HEK293 (cell line): ENCODE measurements around the gene SLC5A4.
"Not testable (repeated sequence)": the region's sequence is repeated elsewhere in the genome, so short reads cannot be mapped to it uniquely, and the experiment has no call there.

ENCODE experiments used
- CTCF ChIA-PET: fragments of 350-600 bp; formaldehyde crosslinking; extraction: SDS; loops from one replicate; lab custom pipeline; 2021; ENCODE audit warnings: antibody characterized with exemption; lab: Yijun Ruan, JAX
- POLR2A ChIA-PET: fragments of 300-600 bp; formaldehyde crosslinking; extraction: SDS; loops from one replicate; lab custom pipeline; 2020; ENCODE audit warnings: antibody characterized with exemption, inconsistent platforms; lab: Yijun Ruan, JAX
- H3K27ac ChIP-seq: fragments of 200-500 bp; sonication (Bioruptor generic); 2 replicates; pipeline ENCODE4 v1.5.1; 2014; ENCODE audit warnings: low read depth, low read length, control low read depth, inconsistent platforms; ENCODE audit errors: extremely low read depth
- H3K36me3 ChIP-seq, 2 experiments: fragments of 200-500 bp in 1 of 2; sonication (Bioruptor generic) in 1 of 2; 1 replicate in 1 of 2; 2 replicates in 1 of 2; pipeline ENCODE4 v1.5.1; 2014 to 2017; ENCODE audit warnings: inconsistent platforms in 2 of 2, low read length in 2 of 2; ENCODE audit not compliant: control insufficient read depth in 2 of 2, insufficient read depth in 1 of 2
- H3K4me1 ChIP-seq: fragments of 200-500 bp; sonication (Bioruptor generic); 2 replicates; pipeline ENCODE4 v1.5.1; 2014; ENCODE audit warnings: mild to moderate bottlenecking, low read length, inconsistent platforms; ENCODE audit not compliant: control insufficient read depth, insufficient read depth
- H3K4me3 ChIP-seq: 2 replicates; pipeline ENCODE4 v1.5.1; 2011; ENCODE audit warnings: low read depth, mild to moderate bottlenecking, control low read depth, low read length, moderate library complexity
- H3K9me3 ChIP-seq: fragments of 200-500 bp; sonication (Bioruptor generic); 2 replicates; pipeline ENCODE4 v1.5.1; 2014; ENCODE audit warnings: low read depth, low read length, inconsistent platforms; ENCODE audit not compliant: control insufficient read depth, insufficient read depth
- KLF10 ChIP-seq: fragments of 450-650 bp; IDR thresholded peaks from 2 replicates; pipeline ENCODE4 v1.5.1; 2018; ENCODE audit warnings: missing biosample characterization, mild to moderate bottlenecking, missing genetic modification characterization
- KLF16 ChIP-seq: fragments of 450-650 bp; formaldehyde crosslinking; IDR thresholded peaks from 2 replicates; pipeline ENCODE4 v1.5.1; 2017; ENCODE audit warnings: missing biosample characterization, missing genetic modification characterization
- KLF8 ChIP-seq: fragments of 450-650 bp; formaldehyde crosslinking; IDR thresholded peaks from 2 replicates; pipeline ENCODE4 v1.5.1; 2016; ENCODE audit warnings: missing biosample characterization, missing genetic modification characterization
- SALL2 ChIP-seq: fragments of 450-650 bp; formaldehyde crosslinking; IDR thresholded peaks from 2 replicates; pipeline ENCODE4 v1.5.0; 2017; ENCODE audit warnings: missing biosample characterization, mild to moderate bottlenecking, missing genetic modification characterization, borderline replicate concordance
- SCRT1 ChIP-seq: fragments of 450-650 bp; formaldehyde crosslinking; IDR thresholded peaks from 2 replicates; pipeline ENCODE4 v1.5.1; 2016; ENCODE audit warnings: missing biosample characterization, missing genetic modification characterization, borderline replicate concordance
- SP7 ChIP-seq: fragments of 450-650 bp; formaldehyde crosslinking; IDR thresholded peaks from 2 replicates; pipeline ENCODE4 v1.5.1; 2016; ENCODE audit warnings: missing biosample characterization, missing genetic modification characterization
- YY1 ChIP-seq: fragments of 450-650 bp; formaldehyde crosslinking; IDR thresholded peaks from 2 replicates; pipeline ENCODE4 v1.5.1; 2018; ENCODE audit warnings: missing biosample characterization, missing genetic modification characterization
- ZBTB1 ChIP-seq: fragments of 450-650 bp; formaldehyde crosslinking; IDR thresholded peaks from 2 replicates; pipeline ENCODE4 v1.5.1; 2016; ENCODE audit warnings: missing biosample characterization, missing genetic modification characterization
- ZFHX2 ChIP-seq: fragments of 450-650 bp; formaldehyde crosslinking; conservative IDR thresholded peaks from 2 replicates; pipeline ENCODE4 v1.5.1; 2016; ENCODE audit warnings: missing biosample characterization, missing genetic modification characterization
- ZNF146 ChIP-seq: fragments of 450-650 bp; formaldehyde crosslinking; IDR thresholded peaks from 2 replicates; pipeline ENCODE4 v1.5.1; 2016; ENCODE audit warnings: missing biosample characterization, missing genetic modification characterization
- ZNF157 ChIP-seq: fragments of 450-650 bp; formaldehyde crosslinking; IDR thresholded peaks from 2 replicates; pipeline ENCODE4 v1.5.1; 2016; ENCODE audit warnings: missing biosample characterization, missing genetic modification characterization
- ZNF335 ChIP-seq: fragments of 450-650 bp; formaldehyde crosslinking; conservative IDR thresholded peaks from 2 replicates; pipeline ENCODE4 v1.5.1; 2016; ENCODE audit warnings: missing biosample characterization, missing genetic modification characterization
- TF ChIP-seq, protein P1 (sequence below): fragments of 450-650 bp; formaldehyde crosslinking; IDR thresholded peaks from 2 replicates; pipeline ENCODE4 v1.5.1; 2016; ENCODE audit warnings: missing biosample characterization, missing genetic modification characterization
- TF ChIP-seq, protein P2 (sequence below): fragments of 450-650 bp; IDR thresholded peaks from 2 replicates; pipeline ENCODE4 v1.5.1; 2018; ENCODE audit warnings: missing biosample characterization, mild to moderate bottlenecking, missing genetic modification characterization
- TF ChIP-seq, protein P3 (sequence below): fragments of 450-650 bp; formaldehyde crosslinking; IDR thresholded peaks from 2 replicates; pipeline ENCODE4 v1.5.1; 2016; ENCODE audit warnings: missing biosample characterization, missing genetic modification characterization

Gene SLC5A4

DNA sequence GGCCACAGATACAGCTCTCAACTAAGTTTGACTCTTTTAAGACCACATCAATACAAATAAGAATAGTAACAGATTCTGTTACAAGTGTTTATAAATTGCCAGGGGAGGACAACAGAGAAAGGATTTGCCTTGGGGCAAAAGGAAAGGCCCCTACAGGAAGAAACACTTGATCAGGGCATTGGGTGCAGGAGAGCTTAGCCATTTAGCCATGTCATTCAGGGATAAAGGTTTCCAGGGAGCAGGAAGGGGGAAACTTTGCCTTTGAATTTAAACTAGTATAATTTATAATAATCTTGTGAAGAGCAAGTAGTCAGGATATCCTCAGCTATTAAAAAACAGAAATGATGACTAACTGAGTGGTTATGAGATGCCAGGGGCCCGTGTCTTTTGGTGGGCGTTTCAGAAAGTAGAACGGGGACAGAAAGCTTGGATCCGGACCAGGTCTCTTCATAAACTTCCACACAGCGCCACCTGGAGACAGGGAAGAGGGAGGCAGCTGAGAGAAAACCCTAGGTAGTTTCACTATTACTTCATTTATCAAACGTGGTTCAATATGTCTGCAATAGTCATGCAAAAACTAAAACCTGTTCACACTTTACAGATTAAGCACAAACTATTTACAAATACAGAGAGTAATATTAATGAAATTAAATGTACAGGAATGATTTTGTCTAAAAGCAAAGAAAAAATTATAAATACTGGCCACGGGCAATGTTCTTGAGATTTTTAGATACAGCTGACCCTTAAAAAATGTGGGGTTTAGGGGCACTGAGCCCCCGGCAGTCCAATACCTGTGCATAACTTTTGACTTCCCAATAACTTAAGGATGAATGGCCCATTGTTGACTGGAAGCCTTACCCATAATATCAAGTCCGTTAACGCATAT, 11.0 kb upstream of the SLC5A4 start (continued):
- TF ChIP-seq, protein P1, sequence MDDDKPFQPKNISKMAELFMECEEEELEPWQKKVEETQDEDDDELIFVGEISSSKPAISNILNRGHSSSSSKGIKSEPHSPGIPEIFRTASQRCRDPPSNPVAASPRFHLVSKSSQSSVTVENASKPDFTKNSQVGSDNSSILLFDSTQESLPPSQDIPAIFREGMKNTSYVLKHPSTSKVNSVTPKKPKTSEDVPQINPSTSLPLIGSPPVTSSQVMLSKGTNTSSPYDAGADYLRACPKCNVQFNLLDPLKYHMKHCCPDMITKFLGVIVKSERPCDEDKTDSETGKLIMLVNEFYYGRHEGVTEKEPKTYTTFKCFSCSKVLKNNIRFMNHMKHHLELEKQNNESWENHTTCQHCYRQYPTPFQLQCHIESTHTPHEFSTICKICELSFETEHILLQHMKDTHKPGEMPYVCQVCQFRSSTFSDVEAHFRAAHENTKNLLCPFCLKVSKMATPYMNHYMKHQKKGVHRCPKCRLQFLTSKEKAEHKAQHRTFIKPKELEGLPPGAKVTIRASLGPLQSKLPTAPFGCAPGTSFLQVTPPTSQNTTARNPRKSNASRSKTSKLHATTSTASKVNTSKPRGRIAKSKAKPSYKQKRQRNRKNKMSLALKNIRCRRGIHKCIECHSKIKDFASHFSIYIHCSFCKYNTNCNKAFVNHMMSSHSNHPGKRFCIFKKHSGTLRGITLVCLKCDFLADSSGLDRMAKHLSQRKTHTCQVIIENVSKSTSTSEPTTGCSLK (tag by site-specific recombination), result no peak
- no peak for TF ChIP-seq YY1 (tag by site-specific recombination)
- TF ChIP-seq ZNF157, result no peak
- TF ChIP-seq, protein P2, sequence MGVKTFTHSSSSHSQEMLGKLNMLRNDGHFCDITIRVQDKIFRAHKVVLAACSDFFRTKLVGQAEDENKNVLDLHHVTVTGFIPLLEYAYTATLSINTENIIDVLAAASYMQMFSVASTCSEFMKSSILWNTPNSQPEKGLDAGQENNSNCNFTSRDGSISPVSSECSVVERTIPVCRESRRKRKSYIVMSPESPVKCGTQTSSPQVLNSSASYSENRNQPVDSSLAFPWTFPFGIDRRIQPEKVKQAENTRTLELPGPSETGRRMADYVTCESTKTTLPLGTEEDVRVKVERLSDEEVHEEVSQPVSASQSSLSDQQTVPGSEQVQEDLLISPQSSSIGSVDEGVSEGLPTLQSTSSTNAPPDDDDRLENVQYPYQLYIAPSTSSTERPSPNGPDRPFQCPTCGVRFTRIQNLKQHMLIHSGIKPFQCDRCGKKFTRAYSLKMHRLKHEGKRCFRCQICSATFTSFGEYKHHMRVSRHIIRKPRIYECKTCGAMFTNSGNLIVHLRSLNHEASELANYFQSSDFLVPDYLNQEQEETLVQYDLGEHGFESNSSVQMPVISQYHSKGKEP (tag by site-specific recombination), result no peak
- TF ChIP-seq ZNF146, result no peak
- peak; percentile 21; the same call in 1 of the 2 replicates for TF ChIP-seq ZFHX2 (tag by site-specific recombination)
- no peak for TF ChIP-seq SCRT1 (tag by site-specific recombination)
- TF ChIP-seq ZNF335 (tag by site-specific recombination), result peak; percentile 11; the same call in 1 of the 2 replicates

DNA sequence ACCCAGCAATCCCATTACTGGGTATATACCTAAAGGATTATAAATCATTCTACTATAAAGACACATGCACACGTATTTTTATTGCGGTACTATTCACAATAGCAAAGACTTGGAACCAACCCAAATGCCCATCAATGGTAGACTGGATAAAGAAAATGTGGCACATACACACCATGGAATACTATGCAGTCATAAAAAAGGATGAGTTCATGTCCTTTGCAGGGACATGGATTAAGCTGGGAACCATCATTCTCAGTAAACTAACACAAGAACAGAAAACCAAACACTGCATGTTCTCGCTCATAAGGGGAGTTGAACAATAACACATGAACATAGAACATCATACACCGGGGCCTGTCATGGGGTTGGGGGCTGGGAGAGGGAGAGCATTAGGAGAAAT, 8.5 kb upstream of the SLC5A4 start:
- H3K4me1 ChIP-seq, H3K4me3 ChIP-seq, H3K36me3 ChIP-seq, POLR2A ChIA-PET, H3K27ac ChIP-seq, H3K9me3 ChIP-seq: not testable (repeated sequence)
- CTCF ChIA-PET, result interaction anchor here (0.5 to 0.9 kb wide), 3 partner anchors 11 to 137 kb away, joined by 3 to 8 read pairs (median 4); no protein-coding TSS in a partner anchor
- TF ChIP-seq ZNF146, result peak; percentile 89
- TF ChIP-seq, protein P3, sequence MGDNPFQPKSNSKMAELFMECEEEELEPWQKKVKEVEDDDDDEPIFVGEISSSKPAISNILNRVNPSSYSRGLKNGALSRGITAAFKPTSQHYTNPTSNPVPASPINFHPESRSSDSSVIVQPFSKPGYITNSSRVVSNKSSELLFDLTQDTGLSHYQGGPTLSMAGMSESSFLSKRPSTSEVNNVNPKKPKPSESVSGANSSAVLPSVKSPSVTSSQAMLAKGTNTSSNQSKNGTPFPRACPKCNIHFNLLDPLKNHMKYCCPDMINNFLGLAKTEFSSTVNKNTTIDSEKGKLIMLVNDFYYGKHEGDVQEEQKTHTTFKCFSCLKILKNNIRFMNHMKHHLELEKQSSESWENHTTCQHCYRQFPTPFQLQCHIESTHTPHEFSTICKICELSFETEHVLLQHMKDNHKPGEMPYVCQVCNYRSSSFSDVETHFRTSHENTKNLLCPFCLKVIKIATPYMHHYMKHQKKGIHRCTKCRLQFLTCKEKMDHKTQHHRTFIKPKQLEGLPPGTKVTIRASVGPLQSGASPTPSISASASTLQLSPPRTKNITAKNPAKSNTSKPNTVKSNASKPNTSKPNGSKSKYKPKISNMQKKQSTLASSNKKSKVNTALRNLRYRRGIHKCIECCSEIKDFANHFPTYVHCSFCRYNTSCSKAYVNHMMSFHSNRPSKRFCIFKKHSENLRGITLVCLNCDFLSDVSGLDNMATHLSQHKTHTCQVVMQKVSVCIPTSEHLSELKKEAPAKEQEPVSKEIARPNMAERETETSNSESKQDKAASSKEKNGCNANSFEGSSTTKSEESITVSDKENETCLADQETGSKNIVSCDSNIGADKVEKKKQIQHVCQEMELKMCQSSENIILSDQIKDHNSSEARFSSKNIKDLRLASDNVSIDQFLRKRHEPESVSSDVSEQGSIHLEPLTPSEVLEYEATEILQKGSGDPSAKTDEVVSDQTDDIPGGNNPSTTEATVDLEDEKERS (tag by site-specific recombination), result peak; percentile 83

DNA sequence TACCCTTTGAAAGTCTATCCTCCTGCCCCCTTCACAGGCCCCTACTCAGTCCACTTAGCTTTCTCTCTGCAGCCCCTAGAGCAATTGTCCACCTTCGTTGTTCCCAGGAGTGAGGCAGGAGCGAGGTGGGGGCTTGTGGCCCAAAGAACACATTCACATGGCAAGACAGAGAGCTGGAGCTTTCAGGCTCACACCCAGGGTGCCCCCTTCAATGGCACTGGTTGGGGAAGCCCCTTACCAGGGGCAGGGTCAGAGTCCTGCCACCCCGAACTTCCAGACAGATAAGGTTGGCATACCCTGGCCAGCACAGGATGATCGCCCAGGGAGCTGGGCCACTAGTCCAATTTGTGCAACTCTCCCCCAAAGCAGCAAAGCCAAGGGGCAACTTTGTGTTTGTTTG, 6.2 kb upstream of the SLC5A4 start:
- CTCF ChIA-PET, result interaction anchor here (1.0 kb wide), 1 partner anchor 59 kb away, joined by 5 read pairs; no protein-coding TSS in a partner anchor
- TF ChIP-seq KLF10 (no peak), SCRT1 (tag by site-specific recombination) (no peak), KLF8 (tag by site-specific recombination) (no peak), SP7 (tag by site-specific recombination) (no peak), SALL2 (tag by site-specific recombination) (no peak), KLF16 (tag by site-specific recombination) (no peak), ZBTB1 (tag by site-specific recombination) (no peak)

More for the DNA sequence above, 6.2 kb upstream of the SLC5A4 start:
- POLR2A ChIA-PET, result no interaction called here
- no peaks in the 10 kb centered on the region for H3K36me3 ChIP-seq
- H3K4me1 ChIP-seq, result no peaks in the 10 kb centered on the region
- no peak overlapping the region for H3K4me3 ChIP-seq
- no peak overlapping the region for H3K27ac ChIP-seq
- no peaks in the 10 kb centered on the region for H3K9me3 ChIP-seq
